Measurements from ENCODE around the gene STK32B.

GRCh38 chr4:5477613-5478012, 426.3 kb downstream of the STK32B start:
- no peak for TF ChIP-seq CTCF (IDR thresholded peaks at IDR 0.05)
- TF ChIP-seq REST (IDR thresholded peaks at IDR 0.05; ENCODE audit: insufficient read depth in 1 of 2, low read depth in 2 of 2, low read length in 1 of 2) = no peak
- TF ChIP-seq POLR2AphosphoS5 (IDR thresholded peaks at IDR 0.05; ENCODE audit: low read depth, low read length) = no peak

Measured in Panc1 (cell line).